PC-9 (cell line): ENCODE results near the gene TARM1. TPM values are rescaled to one million over a fixed set of nuclear protein-coding genes. Genes with fewer than 3 reads are reported as not detected.

Experiments
- Bru-seq: library from RNA; stranded (reverse); fragments of 400-500 nt; gene quantifications from one replicate; lab custom pipeline; 2021; lab: Mats Ljungman, UMichigan
- BruChase-seq, 2 experiments: library from RNA; stranded (reverse); fragments of 400-500 nt; gene quantifications; one replicate each; lab custom pipeline; 2021; lab: Mats Ljungman, UMichigan
- BruUV-seq: library from RNA; stranded (reverse); fragments of 400-500 nt; replicated peaks from 2 replicates; lab custom pipeline; 2021; lab: Mats Ljungman, UMichigan
- CTCF ChIA-PET: fragments of 300-600 bp; sonication (Branson Sonifier 250); formaldehyde crosslinking; loops from one replicate; lab custom pipeline; 2022; ENCODE audit warnings: antibody characterized with exemption; lab: Charles Lee
- POLR2A ChIA-PET: fragments of 300-600 bp; sonication (Branson Sonifier 250); formaldehyde crosslinking; loops from one replicate; lab custom pipeline; 2022; ENCODE audit warnings: antibody characterized with exemption; ENCODE audit not compliant: unreplicated experiment; lab: Charles Lee
- DNase-seq, 2 experiments: peaks; one replicate each; pipeline versions ENCODE4 v3.0.0 to v3.0.0-alpha.2; 2015 to 2022; ENCODE audit warnings: mixed read lengths in 1 of 2
- H2AFZ ChIP-seq: fragments of 200-600 bp; sonication (generic); 2 replicates; pipeline ENCODE4 v1.8.1; 2017; ENCODE audit warnings: antibody characterized with exemption
- H3F3A ChIP-seq: fragments of 200-600 bp; sonication (generic); 2 replicates; pipeline ENCODE4 v1.8.1; 2017; ENCODE audit warnings: antibody characterized with exemption, mild to moderate bottlenecking, low read depth; ENCODE audit not compliant: insufficient read depth
- H3K27ac ChIP-seq: fragments of 200-600 bp; sonication (generic); 2 replicates; pipeline ENCODE4 v1.6.1; 2016; ENCODE audit warnings: mixed run types
- H3K27me3 ChIP-seq: fragments of 200-600 bp; sonication (generic); 2 replicates; pipeline ENCODE4 v1.6.1; 2016; ENCODE audit warnings: low read depth, mixed run types; ENCODE audit not compliant: insufficient read depth
- H3K36me3 ChIP-seq: fragments of 200-600 bp; sonication (generic); 2 replicates; pipeline ENCODE4 v1.6.1; 2016; ENCODE audit warnings: low read depth, mixed run types
- H3K4me1 ChIP-seq: fragments of 200-600 bp; sonication (generic); replicated peaks from 2 replicates; pipeline ENCODE4 v1.6.1; 2016; ENCODE audit warnings: mixed run types; ENCODE audit not compliant: insufficient read depth
- H3K4me2 ChIP-seq: fragments of 200-600 bp; sonication (generic); 2 replicates; pipeline ENCODE4 v1.6.1; 2017; ENCODE audit warnings: mixed run types
- H3K4me3 ChIP-seq: fragments of 200-600 bp; sonication (generic); 2 replicates; pipeline ENCODE4 v1.6.1; 2016; ENCODE audit warnings: mixed run types
- H3K79me2 ChIP-seq: fragments of 200-600 bp; sonication (generic); 2 replicates; pipeline ENCODE4 v1.6.1; 2017; ENCODE audit warnings: low read depth, mixed run types
- H3K9me2 ChIP-seq: fragments of 200-600 bp; sonication (generic); 2 replicates; pipeline ENCODE4 v1.8.1; 2017; ENCODE audit warnings: mild to moderate bottlenecking; ENCODE audit not compliant: insufficient read depth
- H3K9me3 ChIP-seq: fragments of 200-600 bp; sonication (generic); 2 replicates; pipeline ENCODE4 v1.8.1; 2016; ENCODE audit warnings: low read depth; ENCODE audit not compliant: insufficient read depth
- H4K20me1 ChIP-seq: fragments of 200-600 bp; sonication (generic); 2 replicates; pipeline ENCODE4 v1.8.1; 2017; ENCODE audit not compliant: insufficient read depth
- CTCF ChIP-seq: fragments of 200-600 bp; sonication (generic); conservative IDR thresholded peaks from 2 replicates; pipeline ENCODE4 v1.6.1; 2017; ENCODE audit warnings: mixed run types, antibody characterized with exemption, mild to moderate bottlenecking, moderate library complexity
- EZH2 ChIP-seq: fragments of 200-600 bp; sonication (generic); IDR thresholded peaks from 2 replicates; pipeline ENCODE4 v1.8.0; 2017; ENCODE audit warnings: antibody characterized with exemption, low read depth
- intact Hi-C: fragments of 100-400 bp; cut with micrococcal nuclease; formaldehyde crosslinking; loops from one replicate; pipeline ENCODE4 v1.10.0; 2022; ENCODE audit not compliant: unreplicated experiment
- long read RNA-seq: library from polyadenylated mRNA; stranded (forward); transcript quantifications from one replicate; pipeline ENCODE4 v2.0.0, GENCODE V29; 2022
- total RNA-seq: library from RNA; stranded (reverse); gene quantifications from 2 replicates; pipeline ENCODE4 v1.2.3, GENCODE V29; 2021

TARM1 gene
- total RNA-seq (not detected in 2 replicates), Bru-seq, nascent RNA (not detected), BruChase-seq, experiment 1, labeled RNA remaining after a 2-hour chase (not detected), BruChase-seq, experiment 2, labeled RNA remaining after a 6-hour chase (not detected)
- long read RNA-seq = 0 reads

GRCh38 chr19:54081032-54081431 is at the start of gene TARM1:
Gene TARM1, minus strand, starts transcription at chr19:54081365. Its CDS starts 25 bp downstream, at chr19:54081340.
- no peak within 1 kb of the TSS for H2AFZ ChIP-seq
- DNase-seq = no peak
- H3K27ac ChIP-seq = no peak within 1 kb of the TSS
- TF ChIP-seq EZH2 (no peak), CTCF (no peak)
- BruUV-seq = no TSS peak
- no peak within 1 kb of the TSS for H3K4me2 ChIP-seq
- peaks cover 13% of the 10 kb centered on the region; the same call in 1 of the 2 replicates for H3K9me3 ChIP-seq
- no peaks in the 10 kb centered on the region for H4K20me1 ChIP-seq
- H3F3A ChIP-seq = no peaks in the 10 kb centered on the region
- H3K79me2 ChIP-seq = no peaks in the 10 kb centered on the region
- peaks cover 17% of the 10 kb centered on the region; the same call in 1 of the 2 replicates for H3K27me3 ChIP-seq
- ChIA-PET POLR2A (no interaction called here), CTCF (no interaction called here)
- H3K36me3 ChIP-seq = no peaks in the 10 kb centered on the region
- intact Hi-C loops = no loop called here
- no peaks in the 10 kb centered on the region for H3K9me2 ChIP-seq
- no peaks in the 10 kb centered on the region for H3K4me1 ChIP-seq
- H3K4me3 ChIP-seq = no peak within 1 kb of the TSS

GRCh38 chr19:54129617-54129996 is 48.4 kb upstream of the TARM1 start:
- Histone ChIP-seq H3K9me3 (no peaks in the 10 kb centered on the region), H4K20me1 (no peaks in the 10 kb centered on the region), H3K4me2 (no peak overlapping the region), H3K4me3 (no peak overlapping the region), H3F3A (peaks cover 14% of the 10 kb centered on the region; the same call in 1 of the 2 replicates), H3K79me2 (no peaks in the 10 kb centered on the region), H3K9me2 (no peaks in the 10 kb centered on the region), H2AFZ (no peak overlapping the region), H3K27me3 (no peaks in the 10 kb centered on the region), H3K4me1 (0 out of 2 replicates have a peak, but pooled peaks cover under 1% of the 10 kb centered on the region), H3K27ac (no peak overlapping the region), H3K36me3 (peaks cover 5% of the 10 kb centered on the region; the same call in 1 of the 2 replicates)
- ChIA-PET CTCF (no interaction called here), POLR2A (no interaction called here)
- TF ChIP-seq CTCF (no peak), EZH2 (no peak)
- DNase-seq = no peak
- intact Hi-C loops = no loop called here
- no TSS peak for BruUV-seq

- ChIA-PET CTCF (no interaction called here), POLR2A (no interaction called here)
- H3K36me3 ChIP-seq = peaks cover 5% of the 10 kb centered on the region; the same call in 1 of the 2 replicates
These were observed 47.8 kb upstream of the TARM1 start for GRCh38 chr19:54128796-54129616.

More at GRCh38 chr19:54128796-54129616, 47.8 kb upstream of the TARM1 start:
- no peak overlapping the region for H2AFZ ChIP-seq
- H3F3A ChIP-seq = peaks cover 11% of the 10 kb centered on the region; the same call in 1 of the 2 replicates
- H3K4me3 ChIP-seq = no peak overlapping the region
- DNase-seq = no peak
- intact Hi-C loops = no loop called here
- H3K9me3 ChIP-seq = no peaks in the 10 kb centered on the region
- TF ChIP-seq EZH2 = no peak
- no peak for TF ChIP-seq CTCF
- H4K20me1 ChIP-seq = no peaks in the 10 kb centered on the region
- H3K27ac ChIP-seq = no peak overlapping the region
- BruUV-seq = no TSS peak
- H3K79me2 ChIP-seq = no peaks in the 10 kb centered on the region
- no peaks in the 10 kb centered on the region for H3K27me3 ChIP-seq
- H3K4me1 ChIP-seq = no peaks in the 10 kb centered on the region
- H3K9me2 ChIP-seq = no peaks in the 10 kb centered on the region
- H3K4me2 ChIP-seq = no peak overlapping the region
